ENCODE data around the gene ZBTB46.
A peak's percentile ranks its signal among the peaks of the same experiment; 100 is the strongest.

Gene ZBTB46

DNA sequence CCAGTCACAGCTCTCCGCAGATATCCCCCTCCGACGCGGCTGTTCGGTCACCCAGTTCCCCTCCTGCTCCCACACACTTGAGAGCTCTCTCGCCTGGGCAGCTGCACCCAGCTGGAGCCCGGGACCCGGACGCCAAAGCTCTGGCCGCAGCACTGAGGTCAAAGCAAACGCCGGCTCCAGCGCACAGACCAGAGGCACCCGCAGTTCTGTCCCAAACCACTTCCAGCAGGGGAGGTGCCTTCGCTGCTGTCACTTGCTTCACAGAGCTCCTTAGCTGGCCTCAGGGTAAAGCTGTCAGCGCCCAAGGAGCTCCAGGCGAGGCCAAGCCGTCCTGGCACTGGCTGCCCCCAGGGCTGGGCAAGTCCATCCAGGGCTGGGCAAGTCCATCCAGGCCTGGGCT, 63.6 kb downstream of the ZBTB46 start:
- no peak overlapping the region for H2AK5ac ChIP-seq (ENCODE audit: low read length)
- H3K18ac ChIP-seq (ENCODE audit: low read length), result no peak overlapping the region
- H3K4ac ChIP-seq (ENCODE audit: low read depth, low read length), result no peak overlapping the region
- no peak overlapping the region for H4K8ac ChIP-seq (ENCODE audit: low read depth, low read length)
- peaks cover 2% of the 10 kb centered on the region for H3K9me3 ChIP-seq (ENCODE audit: insufficient read depth, low read depth, low read length)
- H3K23ac ChIP-seq (ENCODE audit: low read length), result no peak overlapping the region
- no peak overlapping the region for H4K12ac ChIP-seq (ENCODE audit: low read depth, low read length)
- no peak overlapping the region for H2AFZ ChIP-seq (ENCODE audit: insufficient read depth, low read length, poor library complexity)
- no peak overlapping the region for H3K4me3 ChIP-seq (ENCODE audit: low read depth, low read length)
- H3K9ac ChIP-seq (ENCODE audit: low read length), result no peak overlapping the region
- no peak overlapping the region for H2BK12ac ChIP-seq (ENCODE audit: low read length)
- H3K14ac ChIP-seq (ENCODE audit: low read length), result no peak overlapping the region
- DNase-seq, result peak in 1 of 2 donors; percentile 56
- H4K91ac ChIP-seq (ENCODE audit: low read depth, low read length), result no peak overlapping the region
- peaks cover 28 to 36% of the 10 kb centered on the region in 2 experiments for H3K36me3 ChIP-seq (ENCODE audit: control insufficient read depth in 1 of 2, insufficient read depth in 2 of 2, low read length in 2 of 2)
- H3K79me1 ChIP-seq (ENCODE audit: low read length), result no peaks in the 10 kb centered on the region
- H3K79me2 ChIP-seq (ENCODE audit: control insufficient read depth, insufficient read depth, low read length, poor library complexity), result no peaks in the 10 kb centered on the region
- H3K4me2 ChIP-seq (ENCODE audit: low read length), result no peak overlapping the region
- no peaks in the 10 kb centered on the region for H3K27me3 ChIP-seq (ENCODE audit: insufficient read depth, low read length)
- no peak overlapping the region for H2BK5ac ChIP-seq (ENCODE audit: low read depth, low read length, poor library complexity)
- no peak overlapping the region for H3K27ac ChIP-seq (ENCODE audit: low read depth, low read length)
- no peaks in the 10 kb centered on the region for H3K4me1 ChIP-seq (ENCODE audit: control insufficient read depth in 1 of 2, insufficient read depth in 2 of 2, low read length in 2 of 2)
- WGBS (ENCODE audit: extremely low coverage, insufficient coverage, insufficient read length), result no CpG with 5 or more reads among the region's 18 CpGs
- H2BK120ac ChIP-seq (ENCODE audit: insufficient read depth, low read length, poor library complexity), result no peak overlapping the region

GRCh38 chr20:63766695-63767426, 64.2 kb downstream of the ZBTB46 start:
- H3K36me3 ChIP-seq (ENCODE audit: control insufficient read depth in 1 of 2, insufficient read depth in 2 of 2, low read length in 2 of 2), result peaks cover 28 to 36% of the 10 kb centered on the region in 2 experiments
- peaks cover 2% of the 10 kb centered on the region for H3K9me3 ChIP-seq (ENCODE audit: insufficient read depth, low read depth, low read length)
- no CpG with 5 or more reads among the region's 38 CpGs for WGBS (ENCODE audit: extremely low coverage, insufficient coverage, insufficient read length)
- no peak overlapping the region for H2AFZ ChIP-seq (ENCODE audit: insufficient read depth, low read length, poor library complexity)
- DNase-seq, result no peak
- H4K12ac ChIP-seq (ENCODE audit: low read depth, low read length), result no peak overlapping the region
- H4K91ac ChIP-seq (ENCODE audit: low read depth, low read length), result no peak overlapping the region
- no peak overlapping the region for H2BK5ac ChIP-seq (ENCODE audit: low read depth, low read length, poor library complexity)
- H4K8ac ChIP-seq (ENCODE audit: low read depth, low read length), result no peak overlapping the region
- H3K23ac ChIP-seq (ENCODE audit: low read length), result no peak overlapping the region
- H3K27me3 ChIP-seq (ENCODE audit: insufficient read depth, low read length), result no peaks in the 10 kb centered on the region
- no peak overlapping the region for H3K4me2 ChIP-seq (ENCODE audit: low read length)
- no peak overlapping the region for H3K27ac ChIP-seq (ENCODE audit: low read depth, low read length)
- no peak overlapping the region for H3K14ac ChIP-seq (ENCODE audit: low read length)
- no peak overlapping the region for H3K4ac ChIP-seq (ENCODE audit: low read depth, low read length)
- no peaks in the 10 kb centered on the region for H3K79me2 ChIP-seq (ENCODE audit: control insufficient read depth, insufficient read depth, low read length, poor library complexity)
- H3K18ac ChIP-seq (ENCODE audit: low read length), result no peak overlapping the region
- H2BK12ac ChIP-seq (ENCODE audit: low read length), result no peak overlapping the region
- no peaks in the 10 kb centered on the region for H3K4me1 ChIP-seq (ENCODE audit: control insufficient read depth in 1 of 2, insufficient read depth in 2 of 2, low read length in 2 of 2)
- H3K79me1 ChIP-seq (ENCODE audit: low read length), result no peaks in the 10 kb centered on the region
- H2BK120ac ChIP-seq (ENCODE audit: insufficient read depth, low read length, poor library complexity), result no peak overlapping the region
- no peak overlapping the region for H3K9ac ChIP-seq (ENCODE audit: low read length)
- H2AK5ac ChIP-seq (ENCODE audit: low read length), result no peak overlapping the region
- no peak overlapping the region for H3K4me3 ChIP-seq (ENCODE audit: low read depth, low read length)

- Histone ChIP-seq H2AK5ac (ENCODE audit: low read length) (no peak overlapping the region), H3K9ac (ENCODE audit: low read length) (no peak overlapping the region), H3K36me3 (ENCODE audit: control insufficient read depth in 1 of 2, insufficient read depth in 2 of 2, low read length in 2 of 2) (peaks cover 28 to 32% of the 10 kb centered on the region in 2 experiments), H3K23ac (ENCODE audit: low read length) (no peak overlapping the region), H2BK12ac (ENCODE audit: low read length) (no peak overlapping the region), H3K79me1 (ENCODE audit: low read length) (no peaks in the 10 kb centered on the region), H3K4me1 (ENCODE audit: control insufficient read depth in 1 of 2, insufficient read depth in 2 of 2, low read length in 2 of 2) (no peaks in the 10 kb centered on the region), H2BK120ac (ENCODE audit: insufficient read depth, low read length, poor library complexity) (no peak overlapping the region), H3K14ac (ENCODE audit: low read length) (no peak overlapping the region), H3K27me3 (ENCODE audit: insufficient read depth, low read length) (no peaks in the 10 kb centered on the region), H3K4me2 (ENCODE audit: low read length) (no peak overlapping the region), H3K18ac (ENCODE audit: low read length) (no peak overlapping the region), H3K9me3 (ENCODE audit: insufficient read depth, low read depth, low read length) (peaks cover 2% of the 10 kb centered on the region), H2BK5ac (ENCODE audit: low read depth, low read length, poor library complexity) (no peak overlapping the region), H3K27ac (ENCODE audit: low read depth, low read length) (no peak overlapping the region), H2AFZ (ENCODE audit: insufficient read depth, low read length, poor library complexity) (no peak overlapping the region), H4K8ac (ENCODE audit: low read depth, low read length) (no peak overlapping the region), H3K4ac (ENCODE audit: low read depth, low read length) (no peak overlapping the region), H4K12ac (ENCODE audit: low read depth, low read length) (no peak overlapping the region), H4K91ac (ENCODE audit: low read depth, low read length) (no peak overlapping the region), H3K4me3 (ENCODE audit: low read depth, low read length) (no peak overlapping the region), H3K79me2 (ENCODE audit: control insufficient read depth, insufficient read depth, low read length, poor library complexity) (no peaks in the 10 kb centered on the region)
- no CpG with 5 or more reads among the region's 7 CpGs for WGBS (ENCODE audit: extremely low coverage, insufficient coverage, insufficient read length)
- DNase-seq, result peak in 1 of 2 donors; percentile 18
Observed at GRCh38 chr20:63765902-63766301, 65.2 kb downstream of the ZBTB46 start.

DNA sequence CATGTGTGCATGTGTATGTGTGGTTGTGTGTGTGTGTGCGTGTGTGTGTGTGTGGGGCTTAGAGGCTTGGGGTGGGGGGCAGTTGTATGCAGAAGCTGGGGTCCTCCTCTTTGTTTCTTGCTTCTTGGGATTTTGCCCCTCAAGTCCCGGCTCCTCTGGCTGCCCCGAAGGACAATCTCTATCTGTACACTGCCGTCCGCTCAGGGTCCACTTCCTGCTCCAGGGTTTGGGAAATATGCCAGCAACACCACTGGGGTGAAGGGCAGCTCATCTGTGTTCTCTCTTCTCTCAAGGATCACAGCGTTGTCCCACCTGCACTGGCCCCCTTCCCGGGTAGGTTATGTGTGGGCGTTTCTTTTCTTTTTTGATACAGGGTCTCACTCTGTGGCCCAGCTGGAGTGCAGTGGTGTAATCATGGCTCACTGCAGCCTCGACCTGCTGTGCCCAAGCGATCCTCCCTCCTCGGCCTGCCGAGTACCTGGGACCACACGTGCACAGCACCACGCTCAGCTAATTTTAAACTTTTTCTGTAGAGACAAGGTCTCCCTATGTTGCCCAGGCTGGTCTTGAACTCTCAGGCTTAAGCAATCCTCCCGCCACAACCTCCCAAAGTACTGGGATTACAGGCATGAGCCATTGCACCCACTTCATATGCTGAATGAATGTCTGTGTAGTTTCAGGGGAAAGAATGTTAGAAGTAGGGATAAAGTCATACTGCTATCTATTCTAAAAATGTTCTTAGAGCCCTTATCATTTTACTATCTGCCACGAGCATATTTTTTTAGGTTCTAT, 65.8 kb downstream of the ZBTB46 start:
- Histone ChIP-seq H4K8ac (ENCODE audit: low read depth, low read length) (no peak overlapping the region), H4K12ac (ENCODE audit: low read depth, low read length) (no peak overlapping the region), H4K91ac (ENCODE audit: low read depth, low read length) (no peak overlapping the region), H3K27ac (ENCODE audit: low read depth, low read length) (no peak overlapping the region), H2BK5ac (ENCODE audit: low read depth, low read length, poor library complexity) (no peak overlapping the region), H3K23ac (ENCODE audit: low read length) (no peak overlapping the region), H2AK5ac (ENCODE audit: low read length) (no peak overlapping the region), H3K14ac (ENCODE audit: low read length) (no peak overlapping the region), H3K4me3 (ENCODE audit: low read depth, low read length) (no peak overlapping the region), H3K36me3 (ENCODE audit: control insufficient read depth in 1 of 2, insufficient read depth in 2 of 2, low read length in 2 of 2) (peaks cover 28 to 31% of the 10 kb centered on the region in 2 experiments), H3K18ac (ENCODE audit: low read length) (no peak overlapping the region), H3K9me3 (ENCODE audit: insufficient read depth, low read depth, low read length) (peaks cover 2% of the 10 kb centered on the region), H3K79me2 (ENCODE audit: control insufficient read depth, insufficient read depth, low read length, poor library complexity) (no peaks in the 10 kb centered on the region), H3K79me1 (ENCODE audit: low read length) (no peaks in the 10 kb centered on the region), H3K4me1 (ENCODE audit: control insufficient read depth in 1 of 2, insufficient read depth in 2 of 2, low read length in 2 of 2) (no peaks in the 10 kb centered on the region), H3K4me2 (ENCODE audit: low read length) (no peak overlapping the region), H2AFZ (ENCODE audit: insufficient read depth, low read length, poor library complexity) (no peak overlapping the region), H2BK120ac (ENCODE audit: insufficient read depth, low read length, poor library complexity) (no peak overlapping the region), H2BK12ac (ENCODE audit: low read length) (no peak overlapping the region), H3K4ac (ENCODE audit: low read depth, low read length) (no peak overlapping the region), H3K27me3 (ENCODE audit: insufficient read depth, low read length) (no peaks in the 10 kb centered on the region), H3K9ac (ENCODE audit: low read length) (peak overlapping the region; percentile 20)
- no CpG with 5 or more reads among the region's 16 CpGs for WGBS (ENCODE audit: extremely low coverage, insufficient coverage, insufficient read length)
- DNase-seq, result peak; percentile 59 to 79

Measured in trophoblast cell (in vitro differentiated cells and primary cell).